Rectal smooth muscle tissue (tissue), 1 donor: ENCODE data around the gene CHL1.

Source experiments
- H3K27ac ChIP-seq: one replicate; pipeline ENCODE4 v1.7.0; 2013; ENCODE audit warnings: low read depth, low read length, inconsistent platforms
- H3K27me3 ChIP-seq: one replicate; pipeline ENCODE4 v1.7.0; 2013; ENCODE audit warnings: low read length; ENCODE audit not compliant: control insufficient read depth, insufficient read depth
- H3K36me3 ChIP-seq: one replicate; pipeline ENCODE4 v1.7.0; 2013; ENCODE audit warnings: low read length; ENCODE audit not compliant: control insufficient read depth, insufficient read depth
- H3K4me1 ChIP-seq: one replicate; pipeline ENCODE4 v1.7.0; 2013; ENCODE audit warnings: low read length; ENCODE audit not compliant: control insufficient read depth, insufficient read depth
- H3K4me3 ChIP-seq: one replicate; pipeline ENCODE4 v1.7.0; 2013; ENCODE audit warnings: low read length
- H3K9ac ChIP-seq: one replicate; pipeline ENCODE4 v1.7.0; 2013; ENCODE audit warnings: low read length

Gene CHL1

DNA sequence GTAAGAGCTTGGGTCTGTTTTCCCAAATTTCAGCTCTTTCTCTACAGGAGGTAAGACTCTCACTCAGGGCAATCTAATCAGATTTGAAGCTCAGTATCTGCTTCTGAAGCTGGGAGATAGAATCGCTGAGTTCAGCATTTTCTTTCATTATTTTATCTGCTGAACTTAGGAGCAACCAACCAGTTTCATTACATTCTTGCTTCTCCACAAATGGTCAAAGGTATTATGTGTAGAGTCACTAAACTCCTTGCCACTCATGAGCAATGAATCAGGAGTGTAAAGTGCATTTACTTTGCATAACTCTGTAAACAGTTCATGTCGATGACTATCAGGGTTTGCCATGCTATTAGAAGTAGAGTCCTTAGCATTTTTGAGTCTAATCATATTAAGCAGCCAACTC is 249.4 kb downstream of the CHL1 start:
- Histone ChIP-seq H3K27ac (no peak overlapping the region), H3K36me3 (no peaks in the 10 kb centered on the region), H3K9ac (no peak overlapping the region), H3K4me3 (no peak overlapping the region), H3K4me1 (no peaks in the 10 kb centered on the region), H3K27me3 (no peaks in the 10 kb centered on the region)

GRCh38 chr3:447671-448070 is 251.1 kb downstream of the CHL1 start:
- no peaks in the 10 kb centered on the region for H3K4me1 ChIP-seq
- no peaks in the 10 kb centered on the region for H3K36me3 ChIP-seq
- H3K27me3 ChIP-seq, result no peaks in the 10 kb centered on the region
- H3K27ac ChIP-seq, result no peak overlapping the region
- no peak overlapping the region for H3K4me3 ChIP-seq
- H3K9ac ChIP-seq, result no peak overlapping the region

GRCh38 chr3:449711-450110 is 253.1 kb downstream of the CHL1 start:
- Histone ChIP-seq H3K36me3 (no peaks in the 10 kb centered on the region), H3K27ac (no peak overlapping the region), H3K4me3 (no peak overlapping the region), H3K27me3 (no peaks in the 10 kb centered on the region), H3K9ac (no peak overlapping the region), H3K4me1 (no peaks in the 10 kb centered on the region)

- no peak overlapping the region for H3K27ac ChIP-seq
- H3K4me3 ChIP-seq, result no peak overlapping the region
- no peaks in the 10 kb centered on the region for H3K4me1 ChIP-seq
- H3K36me3 ChIP-seq, result no peaks in the 10 kb centered on the region
- no peaks in the 10 kb centered on the region for H3K27me3 ChIP-seq
- no peak overlapping the region for H3K9ac ChIP-seq
Measured at GRCh38 chr3:452221-452620, 255.7 kb downstream of the CHL1 start.

DNA sequence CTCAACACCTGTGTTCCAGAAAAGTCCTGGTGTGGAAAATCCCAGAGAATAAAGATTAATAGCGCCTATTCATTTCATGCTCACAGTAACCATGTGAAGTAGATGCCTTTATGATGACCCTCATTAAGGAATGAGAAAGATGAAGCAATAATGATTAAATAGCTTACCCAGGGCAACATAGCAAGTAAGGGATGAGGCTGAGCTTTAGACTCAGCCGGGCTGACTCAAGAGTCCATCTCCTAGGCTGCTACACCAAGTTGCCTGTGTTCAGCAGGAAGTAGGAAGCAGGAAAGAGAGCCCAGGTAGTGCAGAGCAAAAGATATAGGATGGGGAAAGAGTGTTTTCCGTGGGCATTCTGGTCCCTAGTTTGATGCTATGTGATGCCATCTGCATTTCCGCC is 256.5 kb downstream of the CHL1 start:
- Histone ChIP-seq H3K4me3 (no peak overlapping the region), H3K27ac (no peak overlapping the region), H3K9ac (no peak overlapping the region), H3K4me1 (no peaks in the 10 kb centered on the region), H3K27me3 (no peaks in the 10 kb centered on the region), H3K36me3 (no peaks in the 10 kb centered on the region)

- Histone ChIP-seq H3K36me3 (no peaks in the 10 kb centered on the region), H3K9ac (no peak overlapping the region), H3K4me1 (no peaks in the 10 kb centered on the region), H3K27ac (no peak overlapping the region), H3K27me3 (no peaks in the 10 kb centered on the region), H3K4me3 (no peak overlapping the region)
Measured at GRCh38 chr3:454986-455385, 258.4 kb downstream of the CHL1 start.

DNA sequence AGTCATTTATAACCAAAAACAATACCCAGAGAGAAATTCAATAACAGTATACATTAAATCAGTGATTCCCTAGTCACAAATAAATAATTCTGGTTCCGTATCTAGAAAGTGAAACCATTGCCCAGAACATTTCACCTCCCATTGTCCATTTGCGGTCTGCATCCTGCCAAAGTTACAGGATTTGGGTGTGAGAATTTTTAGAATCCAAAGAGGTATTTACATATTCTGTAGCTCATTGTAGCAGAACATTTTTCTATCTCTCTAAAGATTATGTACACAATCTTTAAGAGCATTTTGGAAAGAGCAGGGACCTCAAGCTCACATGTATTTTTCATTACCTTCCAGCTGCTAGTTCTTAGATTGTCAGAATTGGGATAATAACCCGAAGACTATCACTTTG is 261.6 kb downstream of the CHL1 start:
- Histone ChIP-seq H3K9ac (no peak overlapping the region), H3K4me3 (no peak overlapping the region), H3K36me3 (no peaks in the 10 kb centered on the region), H3K4me1 (no peaks in the 10 kb centered on the region), H3K27me3 (no peaks in the 10 kb centered on the region), H3K27ac (no peak overlapping the region)

DNA sequence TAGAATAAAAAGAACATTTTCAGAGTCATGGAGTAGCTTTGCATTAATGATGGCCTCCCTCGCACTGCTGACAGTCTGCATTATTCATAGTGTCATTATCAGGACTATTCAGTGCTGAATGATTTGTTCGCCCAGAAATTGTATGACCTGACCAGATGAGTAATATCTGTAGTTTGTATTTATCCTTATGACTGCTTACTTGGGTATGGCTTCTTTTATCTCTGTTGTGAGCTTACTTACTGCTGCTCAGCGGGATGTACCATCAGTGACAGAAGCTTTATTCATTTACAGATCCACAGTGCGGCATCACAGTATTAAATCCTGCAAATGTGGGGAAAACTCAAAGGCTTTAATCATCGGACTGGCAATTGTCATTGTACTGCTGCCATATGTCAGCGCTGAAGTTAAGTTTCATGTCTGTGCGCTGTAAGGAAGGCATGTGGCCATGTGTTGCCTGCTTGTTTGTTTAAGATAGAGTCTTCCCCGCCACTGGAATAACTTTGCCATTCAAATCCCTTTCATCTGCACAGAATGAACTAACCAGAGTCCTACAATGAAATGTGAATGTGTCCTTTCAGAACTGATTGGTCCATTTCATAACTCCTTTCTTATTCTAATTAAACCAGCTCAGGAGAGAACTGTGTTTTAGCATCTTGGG is 262.2 kb downstream of the CHL1 start:
- Histone ChIP-seq H3K27ac (no peak overlapping the region), H3K9ac (no peak overlapping the region), H3K27me3 (no peaks in the 10 kb centered on the region), H3K4me3 (no peak overlapping the region), H3K4me1 (no peaks in the 10 kb centered on the region), H3K36me3 (no peaks in the 10 kb centered on the region)
